GM18867 (cell line): ENCODE data around the gene PIGBOS1.

ENCODE experiments used
- ATAC-seq: cut with Tn5 transposase; IDR thresholded peaks from one replicate; pipeline ENCODE4 v1.9.1; 2021; ENCODE audit warnings: mild to moderate bottlenecking, moderate library complexity; ENCODE audit not compliant: unreplicated experiment

The PIGBOS1 gene

GRCh38 chr15:55268176-55268695, 50.7 kb downstream of the PIGBOS1 start:
- no peak for ATAC-seq

GRCh38 chr15:55267401-55268175, 51.3 kb downstream of the PIGBOS1 start:
- no peak for ATAC-seq
